NT2/D1 (cell line): Measurements from ENCODE around the gene APOBEC3G.

Source experiments
- SUZ12 ChIP-seq: IDR thresholded peaks from 2 replicates; pipeline ENCODE4 v1.6.1; 2011; ENCODE audit not compliant: insufficient read length, insufficient read depth; ENCODE audit errors: extremely low read depth
- YY1 ChIP-seq: IDR thresholded peaks from 2 replicates; pipeline ENCODE4 v1.6.1; 2011; ENCODE audit not compliant: insufficient read length, insufficient read depth
- ZNF274 ChIP-seq: IDR thresholded peaks from 2 replicates; pipeline ENCODE4 v1.6.1; 2011; ENCODE audit warnings: mild to moderate bottlenecking, low read depth, low read length

GRCh38 chr22:39128508-39128907 lies 51.4 kb downstream of the APOBEC3G start:
- TF ChIP-seq SUZ12 (no peak), ZNF274 (no peak), YY1 (no peak)
